Upper lobe of left lung (tissue), 6 donors: ENCODE measurements around the gene ZBTB46. TPM values are rescaled to one million over a fixed set of nuclear protein-coding genes. Genes with fewer than 3 reads are reported as not detected.

ENCODE experiments used
- ATAC-seq, 2 donors: fragments of 200-7000 bp; cut with Tn5 transposase; one replicate each; pipeline ENCODE4 v1.9.1; 2022; ENCODE audit warnings: mild to moderate bottlenecking in 2 of 2, moderate library complexity in 2 of 2; ENCODE audit not compliant: low FRiP score in 2 of 2
- DNase-seq, 2 donors: peaks; one replicate each; pipeline ENCODE4 v3.0.0-alpha.2; 2019 to 2020
- H3K27ac ChIP-seq, 4 donors: fragments of 200-600 bp; sonication (generic); one replicate each; pipeline ENCODE4 v1.5.1; 2016 to 2019
- H3K27me3 ChIP-seq, 4 donors: fragments of 200-600 bp; sonication (generic); one replicate each; pipeline ENCODE4 v1.5.1; 2017 to 2019
- H3K36me3 ChIP-seq, 4 donors: fragments of 200-600 bp; sonication (generic); one replicate each; pipeline ENCODE4 v1.5.1; 2016 to 2019
- H3K4me1 ChIP-seq, 4 donors: fragments of 200-600 bp; sonication (generic); one replicate each; pipeline ENCODE4 v1.5.1; 2018 to 2019
- H3K4me3 ChIP-seq, 4 donors: fragments of 200-600 bp; sonication (generic); one replicate each; pipeline ENCODE4 v1.5.1; 2017 to 2019; ENCODE audit warnings: mild to moderate bottlenecking in 2 of 4, moderate library complexity in 1 of 4
- H3K9me3 ChIP-seq, 4 donors: fragments of 200-600 bp; sonication (generic); one replicate each; pipeline ENCODE4 v1.5.1; 2018 to 2019
- CTCF ChIP-seq, 6 experiments: fragments of 450-650 bp in 4 of 6; fragments of 200-600 bp in 2 of 6; sonication (generic) in 2 of 6; IDR thresholded peaks; one replicate each; pipeline ENCODE4 v1.5.1; 2016 to 2019; ENCODE audit warnings: antibody characterized with exemption in 6 of 6
- EP300 ChIP-seq, 4 donors: sonication (generic); formaldehyde crosslinking; IDR thresholded peaks; one replicate each; pipeline ENCODE4 v1.5.1; 2017; ENCODE audit warnings: antibody characterized with exemption in 4 of 4, control low read depth in 2 of 4
- POLR2A ChIP-seq, 4 donors: fragments of 450-650 bp; IDR thresholded peaks; one replicate each; pipeline ENCODE4 v1.5.1; 2016 to 2017; ENCODE audit warnings: antibody characterized with exemption in 4 of 4, mild to moderate bottlenecking in 2 of 4
- POLR2AphosphoS5 ChIP-seq, 2 donors: sonication (generic); formaldehyde crosslinking; IDR thresholded peaks; one replicate each; pipeline ENCODE4 v1.5.1; 2017; ENCODE audit warnings: antibody characterized with exemption in 2 of 2
- WGBS, 2 donors: methylation state at CpG; one replicate each; pipeline ENCODE4 v1.1.5; 2017 to 2018; 5-methylcytosine and 5-hydroxymethylcytosine counted together
- total RNA-seq, 6 donors: library from RNA; depleted of rRNA in 4 of 6; stranded (reverse); fragments of >200 nt in 4 of 6; gene quantifications; one replicate each; pipeline versions ENCODE4 v1.1.0 to v1.2.1, GENCODE V29; 2016 to 2021
- donor health status: DM: no; HTN: no; CAD: no; lungs with moderate emphysema.
- donor health status: DM: no; HTN: yes; CAD: no; lungs with severe emphysema.

ZBTB46 gene
- total RNA-seq, 6 donors from 2014 or later: 7.6 to 25.3 (median 11.6) TPM

- WGBS, 2 donors: 92 to 95% methylated on average over 9 to 11 of the region's 11 CpGs
- Histone ChIP-seq H3K27ac (no peak overlapping the region), H3K4me3 (no peak overlapping the region), H3K36me3 (peaks cover 0 to 46% (median 15%) of the 10 kb centered on the region in 4 donors), H3K9me3 (no peaks in the 10 kb centered on the region), H3K4me1 (no peaks in the 10 kb centered on the region), H3K27me3 (no peaks in the 10 kb centered on the region)
- ATAC-seq: no peak
- DNase-seq: no peak
- TF ChIP-seq POLR2A (IDR thresholded peaks at IDR 0.05): no peak
- TF ChIP-seq EP300 (IDR thresholded peaks at IDR 0.05): no peak
These were observed 82.2 kb downstream of the ZBTB46 start for GRCh38 chr20:63748934-63749270.

GRCh38 chr20:63748070-63748933 is 82.8 kb downstream of the ZBTB46 start:
- Histone ChIP-seq H3K4me1 (no peaks in the 10 kb centered on the region), H3K27ac (no peak overlapping the region), H3K4me3 (no peak overlapping the region), H3K9me3 (no peaks in the 10 kb centered on the region), H3K36me3 (peaks cover 2 to 52% (median 20%) of the 10 kb centered on the region in 4 donors), H3K27me3 (no peaks in the 10 kb centered on the region)
- no peak for DNase-seq
- no peak for ATAC-seq
- TF ChIP-seq POLR2A (IDR thresholded peaks at IDR 0.05) (no peak), POLR2AphosphoS5 (IDR thresholded peaks at IDR 0.05) (no peak), CTCF (IDR thresholded peaks at IDR 0.05) (no peak)
- WGBS, 2 donors: 87 to 90% methylated on average over 9 to 15 of the region's 20 CpGs

- 78 to 93% methylated on average over 6 to 8 of the region's 13 CpGs for WGBS, 2 donors
- Histone ChIP-seq H3K4me1 (no peaks in the 10 kb centered on the region), H3K36me3 (peaks cover 7 to 56% (median 26%) of the 10 kb centered on the region in 4 donors), H3K4me3 (no peak overlapping the region), H3K9me3 (no peaks in the 10 kb centered on the region), H3K27me3 (no peaks in the 10 kb centered on the region), H3K27ac (no peak overlapping the region)
- DNase-seq (no peak), ATAC-seq (peak in 1 of 2 donors; percentile 13)
- TF ChIP-seq EP300 (IDR thresholded peaks at IDR 0.05): no peak
- no peak for TF ChIP-seq POLR2AphosphoS5 (IDR thresholded peaks at IDR 0.05)
- TF ChIP-seq CTCF (IDR thresholded peaks at IDR 0.05): no peak
- no peak for TF ChIP-seq POLR2A (IDR thresholded peaks at IDR 0.05)
These were observed 83.4 kb downstream of the ZBTB46 start for GRCh38 chr20:63747622-63748069.

- H3K27me3 ChIP-seq: no peaks in the 10 kb centered on the region
- no peaks in the 10 kb centered on the region for H3K9me3 ChIP-seq
- H3K4me1 ChIP-seq: peaks cover 2 to 4% (median 3%) of the 10 kb centered on the region in 4 donors
- H3K27ac ChIP-seq: no peak overlapping the region
- DNase-seq (peak in 1 of 2 donors; percentile 85), ATAC-seq (no peak)
- H3K36me3 ChIP-seq: peaks cover 7 to 56% (median 30%) of the 10 kb centered on the region in 4 donors
- H3K4me3 ChIP-seq: no peak overlapping the region
- 92 to 95% methylated on average over 26 to 45 of the region's 47 CpGs for WGBS, 2 donors
- no peak for TF ChIP-seq POLR2A (IDR thresholded peaks at IDR 0.05)
These were observed 84.2 kb downstream of the ZBTB46 start for GRCh38 chr20:63746751-63747315.

GRCh38 chr20:63745961-63746731 is 84.9 kb downstream of the ZBTB46 start:
- DNase-seq (no peak), ATAC-seq (no peak)
- Histone ChIP-seq H3K27me3 (no peaks in the 10 kb centered on the region), H3K4me1 (peaks cover 9 to 11% (median 10%) of the 10 kb centered on the region in 4 donors), H3K27ac (no peak overlapping the region), H3K9me3 (no peaks in the 10 kb centered on the region), H3K4me3 (no peak overlapping the region), H3K36me3 (peaks cover 7 to 59% (median 31%) of the 10 kb centered on the region in 4 donors)
- 86 to 89% methylated on average over 19 to 21 of the region's 26 CpGs for WGBS, 2 donors
- no peak for TF ChIP-seq POLR2AphosphoS5 (IDR thresholded peaks at IDR 0.05)
- no peak for TF ChIP-seq POLR2A (IDR thresholded peaks at IDR 0.05)
- no peak for TF ChIP-seq CTCF (IDR thresholded peaks at IDR 0.05)
- no peak for TF ChIP-seq EP300 (IDR thresholded peaks at IDR 0.05)
